Dermis microvascular lymphatic vessel endothelial cell (primary cell): ENCODE results near the gene LMNTD1. TPM values are rescaled to one million over a fixed set of nuclear protein-coding genes. Genes with fewer than 3 reads are reported as not detected.
A peak's percentile ranks its signal among the peaks of the same experiment; 100 is the strongest.
"Not testable (repeated sequence)": the region's sequence is repeated elsewhere in the genome, so short reads cannot be mapped to it uniquely, and the experiment has no call there.

Experiments
- DNase-seq, 2 donors: peaks; one replicate each; pipeline versions ENCODE4 v3.0.0 to v3.0.0-alpha.2; 2010; ENCODE audit warnings: low read depth in 2 of 2
- total RNA-seq: library from RNA; depleted of rRNA; stranded (reverse); fragments of >200 nt; gene quantifications from 2 replicates; pipeline ENCODE4 v1.2.1, GENCODE V29; 2014

LMNTD1 gene
- total RNA-seq, 1 donor from 2014 or later: under 0.01 TPM

DNA sequence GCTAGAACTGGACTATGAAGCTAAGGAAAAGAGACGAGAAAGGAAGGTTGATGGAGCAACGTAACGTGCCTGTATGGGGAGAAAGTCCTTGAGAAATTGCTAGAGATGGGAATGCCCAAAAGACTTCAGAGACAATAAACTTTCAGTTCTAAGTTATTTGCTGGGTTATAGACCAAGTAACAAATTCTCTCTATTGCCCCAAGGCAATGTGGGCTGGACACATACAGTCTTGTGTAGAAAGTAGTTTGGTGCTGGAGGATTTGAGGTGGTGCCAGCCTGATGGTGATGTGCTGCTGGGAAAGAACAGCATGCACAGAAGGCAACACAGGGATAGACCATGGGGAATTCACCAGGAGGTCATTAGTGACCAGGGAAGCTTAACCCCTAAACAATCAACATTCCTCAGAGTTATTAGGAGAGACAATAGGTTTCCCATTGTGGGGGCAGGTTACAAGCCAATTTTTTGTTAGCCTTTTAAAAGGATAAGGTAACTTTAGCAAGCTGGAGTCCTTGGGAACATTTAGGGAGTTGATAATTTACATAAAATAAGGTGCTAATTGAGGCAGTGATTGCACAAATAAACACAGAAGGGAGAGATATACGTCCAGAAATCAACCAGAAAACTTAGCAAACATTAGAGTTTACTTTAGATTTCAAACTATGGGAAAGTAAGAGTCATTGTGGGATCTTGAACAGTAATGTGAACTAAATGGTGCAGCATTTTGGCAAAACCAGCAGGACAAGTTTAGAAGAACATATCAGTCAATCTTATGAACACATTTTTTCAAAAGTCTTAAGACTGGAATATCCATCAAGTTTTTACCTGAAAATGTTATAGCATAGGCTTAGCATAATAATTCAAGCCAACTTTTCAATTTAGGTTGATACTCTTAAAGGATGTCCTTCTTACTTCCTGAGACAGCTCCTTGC lies 61.4 kb downstream of the LMNTD1 start:
- no peak for DNase-seq

- DNase-seq: not testable (repeated sequence)
Observed at GRCh38 chr12:25488956-25489870, 63.9 kb downstream of the LMNTD1 start.

GRCh38 chr12:25482625-25483024 lies 70.5 kb downstream of the LMNTD1 start:
- no peak for DNase-seq

- no peak for DNase-seq
Observed at GRCh38 chr12:25480145-25480544, 72.9 kb downstream of the LMNTD1 start.

GRCh38 chr12:25477217-25477616 lies 75.9 kb downstream of the LMNTD1 start:
- no peak for DNase-seq

- no peak for DNase-seq
Observed at GRCh38 chr12:25472453-25472852, 80.6 kb downstream of the LMNTD1 start.

DNA sequence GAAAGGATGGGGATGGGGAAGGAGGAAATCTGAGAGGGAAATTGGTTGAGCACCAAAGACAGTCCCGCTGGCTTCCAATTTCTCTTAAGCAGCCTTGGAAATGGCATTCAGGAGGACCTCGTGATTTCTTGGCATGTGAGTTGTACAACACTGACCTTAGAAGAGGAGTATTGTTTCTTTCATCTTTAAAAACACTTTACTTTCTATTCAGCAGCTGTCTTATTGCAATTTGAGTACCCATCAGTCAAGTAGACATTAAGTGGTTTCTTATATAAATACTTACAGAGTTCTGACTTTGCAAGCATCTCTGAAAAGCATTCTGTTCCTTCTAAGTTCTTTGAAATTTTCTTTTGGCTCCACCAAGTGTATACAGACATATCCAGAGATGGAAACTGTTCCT lies 83.2 kb downstream of the LMNTD1 start:
- no peak for DNase-seq

- no peak for DNase-seq
Observed at GRCh38 chr12:25469368-25469767, 83.7 kb downstream of the LMNTD1 start.

GRCh38 chr12:25463521-25463920 lies 89.6 kb downstream of the LMNTD1 start:
- no peak for DNase-seq

DNA sequence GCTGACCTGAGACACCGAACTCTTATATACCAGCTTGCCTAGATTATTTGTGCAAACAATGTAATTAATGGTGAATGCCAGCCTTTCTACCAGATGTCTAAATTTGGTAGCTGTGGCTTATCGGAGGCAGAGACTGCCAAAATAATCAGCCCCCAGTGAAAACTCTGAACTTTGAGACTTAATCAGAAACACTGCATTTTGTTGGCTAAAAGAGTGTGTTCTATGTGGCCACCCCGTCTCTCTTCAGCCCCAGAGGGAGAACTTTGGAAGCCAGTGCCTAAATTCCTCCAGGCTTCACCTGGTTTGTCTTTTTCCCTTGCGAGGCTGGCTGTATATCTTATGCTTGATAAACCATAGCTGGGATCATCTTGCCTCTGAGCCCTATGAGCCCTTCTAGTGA lies 90.1 kb downstream of the LMNTD1 start:
- DNase-seq: no peak

DNA sequence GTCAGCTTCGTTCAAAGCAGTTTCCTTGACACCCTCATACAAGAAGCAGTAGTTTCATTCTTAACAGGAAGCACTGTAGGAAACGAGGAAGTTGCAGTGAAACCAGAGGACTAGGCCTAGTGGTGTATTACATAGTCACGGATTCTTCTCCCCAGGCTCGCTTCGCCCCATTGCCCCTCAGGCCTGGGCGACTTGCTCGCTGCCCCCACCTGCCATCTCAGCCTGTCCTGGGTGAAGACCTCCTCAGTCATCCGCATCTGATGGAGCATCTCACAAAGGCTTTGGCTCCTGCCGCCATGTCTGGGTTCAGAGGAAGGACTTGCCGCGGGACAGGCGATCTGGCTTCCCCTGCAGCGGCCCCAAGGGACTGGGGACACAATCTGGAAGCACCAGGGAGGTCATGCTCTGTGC lies 93.5 kb downstream of the LMNTD1 start:
- no peak for DNase-seq

DNA sequence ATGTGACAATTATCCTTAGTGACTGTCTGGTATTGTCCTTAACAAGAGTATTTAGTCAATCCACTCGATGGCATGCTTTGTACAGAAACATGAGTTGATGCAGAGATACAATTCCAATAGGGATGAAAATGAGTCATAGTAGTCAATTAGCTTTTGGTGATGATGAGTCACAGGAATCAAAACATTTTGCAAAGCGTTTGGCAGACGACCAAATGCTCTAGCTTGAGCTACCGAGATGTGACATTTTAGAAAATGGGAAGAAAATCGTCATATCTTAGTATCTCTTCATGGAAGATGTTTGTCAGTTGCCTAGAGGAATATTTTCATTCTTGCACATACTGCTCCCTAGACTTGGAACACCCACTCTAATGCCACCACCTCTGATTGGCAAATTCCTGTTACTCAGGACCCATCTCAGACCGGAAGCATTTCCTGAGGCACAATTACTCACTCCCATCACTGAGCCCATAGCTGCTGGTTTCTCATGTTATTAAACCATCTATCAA lies 95.0 kb downstream of the LMNTD1 start:
- DNase-seq: peak; percentile 83 to 93

GRCh38 chr12:25456474-25456873 lies 96.6 kb downstream of the LMNTD1 start:
- no peak for DNase-seq

DNA sequence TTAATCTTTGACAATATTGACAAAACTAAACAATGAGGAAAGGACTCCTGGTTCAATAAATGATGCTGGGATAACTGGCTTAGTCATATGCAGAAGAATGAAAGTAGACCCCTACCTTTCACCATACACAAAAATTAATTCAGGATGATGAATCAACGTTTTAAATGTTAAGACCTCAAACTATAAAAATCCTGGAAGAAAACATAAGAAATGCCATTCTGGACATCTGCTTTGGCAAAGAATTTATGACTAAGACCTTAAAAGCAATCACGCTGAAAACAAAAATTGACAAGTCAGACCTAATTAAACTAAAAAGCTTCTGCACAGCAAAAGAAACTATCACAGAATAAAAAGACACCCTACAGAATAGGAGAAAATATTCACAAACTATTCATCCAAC lies 97.4 kb downstream of the LMNTD1 start:
- no peak for DNase-seq

DNA sequence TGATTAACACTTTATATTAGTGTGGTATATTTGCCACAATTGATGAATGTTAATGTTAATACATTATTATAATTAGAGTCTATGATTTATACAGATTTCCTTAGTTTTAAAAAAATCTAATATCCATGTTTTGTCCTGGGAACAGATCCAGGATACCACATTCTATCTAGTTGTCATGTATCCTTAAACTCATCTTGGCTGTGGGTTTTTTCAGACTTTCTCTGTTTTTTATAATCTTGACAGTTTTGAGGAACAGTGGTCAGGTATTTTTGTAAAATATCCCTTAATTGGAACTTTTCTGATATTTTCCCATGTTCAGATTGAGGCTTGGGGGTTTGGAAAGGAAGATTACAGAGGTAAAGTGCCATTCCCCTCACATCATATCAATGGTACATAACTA lies 104.1 kb downstream of the LMNTD1 start:
- no peak for DNase-seq

- no peak for DNase-seq
Observed at GRCh38 chr12:25447046-25447445, 106.0 kb downstream of the LMNTD1 start.

- no peak for DNase-seq
Observed at GRCh38 chr12:25438638-25439037, 114.4 kb downstream of the LMNTD1 start.

GRCh38 chr12:25436206-25437030 lies 116.7 kb downstream of the LMNTD1 start:
- peak; percentile 76 to 81 for DNase-seq

- DNase-seq: no peak
Observed at GRCh38 chr12:25435431-25435830, 117.7 kb downstream of the LMNTD1 start.

- no peak for DNase-seq
Observed at GRCh38 chr12:25434515-25434914, 118.6 kb downstream of the LMNTD1 start.
